ENCODE data around the gene ZBTB24.

GRCh38 chr6:109524129-109524528 lies 41.1 kb upstream of the ZBTB24 start:
- TF ChIP-seq GATA2 (IDR thresholded peaks at IDR 0.05; ENCODE audit: low read depth, low read length) (no peak), GATA3 (IDR thresholded peaks at IDR 0.05; ENCODE audit: low read depth, low read length) (no peak)
